ENCODE measurements around the gene ITGB2.

Gene ITGB2

DNA sequence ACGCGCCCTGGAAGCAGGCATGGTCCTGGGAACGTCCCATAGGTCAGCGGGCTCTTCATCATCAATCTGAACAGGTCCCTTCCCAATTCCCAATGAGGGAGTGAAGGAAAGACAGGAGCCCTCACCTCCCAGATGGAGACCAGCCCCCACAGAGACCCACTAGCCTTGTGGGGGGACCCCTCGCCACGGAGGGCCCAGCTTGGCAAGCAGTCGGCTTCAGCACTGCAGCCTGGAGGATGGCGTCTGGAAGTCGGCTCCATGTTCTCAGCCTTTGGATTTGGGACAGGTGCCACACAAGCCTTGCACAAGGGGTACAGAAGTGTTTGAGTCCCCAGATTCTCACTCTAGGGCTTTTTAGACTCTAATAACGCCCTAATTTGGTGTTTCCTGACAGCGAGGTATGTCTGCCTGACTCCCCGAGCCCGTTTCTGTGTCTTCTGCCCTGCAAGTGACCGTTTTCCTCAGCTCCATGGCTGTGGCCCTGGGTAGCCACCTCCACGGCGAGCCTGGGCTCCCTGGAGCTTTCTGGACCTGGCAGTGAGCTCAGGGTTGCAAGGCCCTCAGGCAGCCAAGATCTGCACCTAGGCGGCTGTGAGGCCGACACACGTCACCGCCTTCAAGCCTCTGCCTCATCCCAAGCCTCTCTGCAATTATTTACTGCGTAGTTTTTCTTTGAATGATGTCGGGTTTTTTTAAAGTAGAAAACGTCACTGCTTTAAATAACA, 77.8 kb downstream of the ITGB2 start:
- no peak for DNase-seq

DNA sequence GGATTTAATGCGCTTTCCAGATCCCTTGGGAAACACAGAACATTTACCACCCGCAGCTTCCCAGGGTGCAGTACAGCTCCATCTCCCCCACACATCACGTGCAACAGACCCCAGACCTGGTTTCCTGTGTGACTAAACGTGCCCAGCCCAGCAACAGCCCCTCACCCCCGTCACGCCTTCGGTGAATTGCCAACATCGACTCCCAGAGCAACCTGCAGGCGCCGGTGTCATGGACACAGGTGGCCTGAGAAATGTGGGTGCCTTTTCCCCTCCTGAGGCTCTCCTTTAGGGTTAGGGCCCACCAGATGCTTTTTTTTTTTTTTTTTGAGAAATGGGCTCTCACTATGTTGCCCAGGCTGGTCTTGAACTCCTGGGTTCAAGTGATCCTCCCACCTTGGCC, 78.6 kb downstream of the ITGB2 start:
- DNase-seq: no peak

DNA sequence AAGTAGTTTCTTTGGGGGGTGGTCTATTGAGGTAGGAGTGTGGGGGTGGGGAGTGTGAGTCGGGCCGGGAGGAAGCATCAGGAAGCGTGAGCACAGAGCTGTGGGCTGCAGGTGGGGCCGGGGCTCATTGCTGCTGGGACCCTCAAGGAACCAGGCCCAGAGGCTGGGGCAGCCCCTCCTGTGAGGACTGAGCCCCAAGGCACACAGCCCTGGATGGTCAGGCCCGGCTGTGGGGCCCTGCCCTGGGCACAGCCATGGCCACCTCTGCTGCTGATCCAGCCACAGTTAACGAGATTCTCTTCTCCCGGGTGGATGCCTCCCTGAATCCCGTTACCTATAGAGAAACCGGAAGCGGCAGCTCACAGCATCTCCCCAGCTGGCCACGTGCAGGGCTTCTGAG, 79.9 kb downstream of the ITGB2 start:
- no peak for DNase-seq

DNA sequence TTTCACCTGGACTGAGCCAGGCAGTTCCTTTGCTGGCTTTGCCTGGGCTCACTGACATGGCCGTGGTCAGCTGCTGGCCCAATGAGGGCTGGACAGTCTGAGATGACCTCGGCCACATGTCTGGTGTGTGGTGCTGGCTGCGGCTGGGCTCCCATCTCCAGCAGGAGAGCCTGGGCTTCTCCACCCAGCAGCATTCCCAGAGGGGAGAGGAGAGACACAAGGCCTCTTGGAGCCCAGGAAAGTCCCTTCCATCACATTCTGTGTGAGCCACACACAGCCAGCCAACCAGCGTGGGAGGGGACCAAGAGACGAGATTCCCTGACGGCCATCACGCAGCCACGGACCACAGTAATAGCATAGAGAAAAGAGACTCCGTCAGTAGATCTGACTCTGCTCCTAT, 81.7 kb downstream of the ITGB2 start:
- DNase-seq: no peak

DNA sequence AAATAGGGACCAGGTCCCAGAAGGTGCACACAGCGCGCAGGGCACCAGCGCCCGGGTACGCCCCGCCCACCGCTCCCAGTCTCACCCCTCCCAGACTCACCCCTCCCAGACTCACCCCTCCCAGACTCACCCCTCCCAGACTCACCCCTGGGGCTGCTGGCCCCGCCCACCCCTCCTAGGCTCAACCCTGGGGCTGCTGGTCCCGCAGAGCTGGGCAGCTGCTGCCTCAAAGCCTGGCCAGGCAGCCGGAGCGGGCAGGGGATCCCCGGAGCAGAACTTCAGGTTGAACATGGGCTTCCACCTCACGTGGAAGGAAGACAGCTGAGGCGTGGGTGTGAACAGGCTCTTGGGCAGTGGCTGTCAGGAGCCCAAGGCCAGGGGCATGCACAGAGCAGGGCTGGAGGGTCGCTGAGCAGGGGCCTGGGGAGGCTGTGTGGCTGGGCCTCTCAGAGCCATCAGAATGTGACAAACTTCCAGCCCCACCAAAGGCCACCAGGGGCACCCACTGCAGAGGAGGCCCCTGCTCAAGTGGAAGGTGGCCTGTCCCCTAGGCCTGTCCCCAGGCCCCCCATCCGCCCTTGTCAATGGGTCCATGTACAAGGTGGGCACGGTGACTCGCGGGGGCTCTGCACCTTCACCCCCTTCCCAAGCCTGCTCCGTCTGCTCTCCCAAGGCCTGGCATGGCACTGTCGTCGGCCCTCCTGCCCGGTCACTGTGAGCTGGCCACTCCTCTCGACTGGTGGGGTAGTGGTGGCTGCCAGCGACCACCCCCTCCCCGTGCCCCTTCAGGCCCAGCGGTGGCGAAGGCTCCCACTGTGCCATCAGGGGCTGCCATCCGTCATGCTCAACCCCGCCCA, 82.4 kb downstream of the ITGB2 start:
- no peak for DNase-seq

DNA sequence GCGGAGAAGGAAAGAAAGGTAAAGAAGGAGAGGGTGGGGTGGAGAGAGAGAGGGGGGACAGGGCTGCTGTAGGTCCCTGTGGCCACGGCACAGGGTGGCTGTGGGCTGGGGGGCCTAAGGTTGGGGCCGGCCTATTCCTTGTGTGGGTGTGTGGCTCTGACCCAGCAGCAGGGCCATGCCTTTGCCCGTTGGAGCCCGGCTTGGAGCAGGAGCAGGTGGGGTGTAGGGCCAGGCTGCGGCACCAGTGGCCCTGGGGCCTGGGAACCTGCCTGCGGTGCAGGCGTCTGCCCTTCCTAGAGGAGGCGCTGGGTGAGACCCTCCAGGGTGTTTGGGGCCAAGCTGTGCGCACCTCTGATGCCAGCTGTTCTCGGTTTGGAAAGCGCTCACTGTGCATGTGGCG, 83.2 kb downstream of the ITGB2 start:
- no peak for DNase-seq

DNA sequence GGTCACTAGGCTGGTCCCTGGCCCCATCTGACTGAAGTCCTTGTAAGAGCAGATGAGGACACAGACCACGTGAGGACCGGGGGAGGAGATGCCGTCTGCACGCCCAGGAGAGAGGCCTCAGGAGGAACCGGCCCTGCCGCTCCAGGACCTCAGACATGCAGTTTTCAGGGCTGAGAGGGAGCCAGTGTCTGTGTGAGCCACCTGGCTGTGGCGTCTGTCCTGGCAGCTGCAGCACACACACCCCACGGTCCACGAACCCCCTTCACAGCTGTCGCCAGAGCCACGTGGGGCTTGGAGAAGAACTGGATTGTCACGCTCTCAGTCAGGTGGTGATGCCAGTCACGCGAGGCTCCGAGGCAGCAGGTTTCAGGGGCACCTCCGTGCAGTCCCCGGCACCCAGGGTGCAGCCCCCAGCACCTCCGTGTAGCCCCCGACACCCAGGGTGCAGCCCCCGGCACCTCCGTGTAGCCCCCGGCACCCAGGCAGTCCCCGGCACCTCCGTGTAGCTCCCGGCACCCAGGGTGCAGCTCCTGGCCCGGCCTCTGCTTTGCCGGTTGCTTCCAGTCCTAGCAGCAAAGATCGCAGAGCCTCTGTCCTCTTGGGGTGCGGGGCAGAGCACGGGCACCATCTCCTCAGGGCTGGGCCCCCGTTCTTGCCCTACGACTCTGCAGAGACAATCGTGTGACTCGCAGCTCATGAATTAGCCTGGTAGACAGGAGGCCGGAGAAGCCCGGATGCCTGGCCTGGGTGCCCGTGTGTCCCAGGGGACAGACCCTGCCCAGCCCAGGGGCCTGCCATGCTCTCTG, 83.8 kb downstream of the ITGB2 start:
- DNase-seq: peak; percentile 48

DNA sequence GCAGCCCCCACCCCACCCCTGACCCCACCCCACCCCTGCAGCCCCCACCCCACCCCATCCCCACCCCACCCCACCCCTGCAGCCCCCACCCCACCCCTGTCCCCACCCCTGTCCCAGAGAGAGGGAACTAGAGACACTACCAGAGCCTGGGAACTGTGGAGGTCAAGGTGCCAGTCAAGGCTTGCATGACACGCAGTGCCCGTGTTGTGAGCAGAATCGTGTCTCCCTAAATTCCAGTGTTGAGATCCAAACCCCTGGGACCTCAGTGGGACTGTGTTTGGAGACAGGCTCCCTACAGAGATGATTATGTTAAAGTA, 84.4 kb downstream of the ITGB2 start:
- no peak for DNase-seq

Data from NCI-H1694 (cell line).